ENCODE measurements around the gene ELP6.

Gene ELP6

GRCh38 chr3:47513125-47513929 lies at the start of gene ELP6:
Gene ELP6 (minus strand): TSS chr3:47513712. CDS start chr3:47513590, 122 bp downstream.
- Histone ChIP-seq H3K27ac (ENCODE audit: low read length) (peak within 1 kb of the TSS; percentile 87), H3K79me2 (ENCODE audit: low read length) (peaks cover 27% of the 10 kb centered on the region), H3K9ac (ENCODE audit: low read length) (peak within 1 kb of the TSS; percentile 80), H3K27me3 (ENCODE audit: low read depth, low read length) (no peaks in the 10 kb centered on the region), H3K9me3 (ENCODE audit: insufficient read depth, low read length) (no peaks in the 10 kb centered on the region), H3K4me1 (ENCODE audit: low read length) (peaks cover 13% of the 10 kb centered on the region), H3K4me3 (ENCODE audit: low read length) (peak within 1 kb of the TSS; percentile 80), H2AFZ (ENCODE audit: low read depth, low read length) (peak within 1 kb of the TSS; percentile 87), H3K36me3 (replicated peaks; ENCODE audit: low read depth, low read length) (peaks cover 24% of the 10 kb centered on the region), H3K4me2 (ENCODE audit: low read length) (peak within 1 kb of the TSS; percentile 70), H4K20me1 (ENCODE audit: insufficient read depth, low read length) (no peaks in the 10 kb centered on the region)
- TF ChIP-seq CTCF (IDR thresholded peaks at IDR 0.05; ENCODE audit: low read depth, low read length) (peak; percentile 56), EZH2phosphoT487 (IDR thresholded peaks at IDR 0.05; ENCODE audit: low read depth) (no peak)

- Histone ChIP-seq H3K27me3 (ENCODE audit: low read depth, low read length) (peaks cover 5% of the 10 kb centered on the region; the same call in 1 of the 2 replicates), H3K4me1 (ENCODE audit: low read length) (no peaks in the 10 kb centered on the region)
These were observed 42.8 kb upstream of the ELP6 start for GRCh38 chr3:47556351-47556750.

GRCh38 chr3:47554335-47554734 lies 40.8 kb upstream of the ELP6 start:
- no peaks in the 10 kb centered on the region for H3K79me2 ChIP-seq (ENCODE audit: low read length)
- H3K27me3 ChIP-seq (ENCODE audit: low read depth, low read length), result peaks cover 12% of the 10 kb centered on the region; the same call in 1 of the 2 replicates
- H3K4me3 ChIP-seq (ENCODE audit: low read length), result no peak overlapping the region
- no peak overlapping the region for H2AFZ ChIP-seq (ENCODE audit: low read depth, low read length)
- H3K9ac ChIP-seq (ENCODE audit: low read length), result no peak overlapping the region
- TF ChIP-seq CTCF (IDR thresholded peaks at IDR 0.05; ENCODE audit: low read depth, low read length) (no peak), EZH2phosphoT487 (IDR thresholded peaks at IDR 0.05; ENCODE audit: low read depth) (no peak)
- no peaks in the 10 kb centered on the region for H3K4me1 ChIP-seq (ENCODE audit: low read length)
- H3K36me3 ChIP-seq (replicated peaks; ENCODE audit: low read depth, low read length), result no peaks in the 10 kb centered on the region
- H3K27ac ChIP-seq (ENCODE audit: low read length), result no peak overlapping the region
- no peaks in the 10 kb centered on the region for H4K20me1 ChIP-seq (ENCODE audit: insufficient read depth, low read length)
- H3K4me2 ChIP-seq (ENCODE audit: low read length), result no peak overlapping the region
- no peaks in the 10 kb centered on the region for H3K9me3 ChIP-seq (ENCODE audit: insufficient read depth, low read length)

More at GRCh38 chr3:47556351-47556750, 42.8 kb upstream of the ELP6 start:
- TF ChIP-seq CTCF (IDR thresholded peaks at IDR 0.05; ENCODE audit: low read depth, low read length), result no peak
- no peak for TF ChIP-seq EZH2phosphoT487 (IDR thresholded peaks at IDR 0.05; ENCODE audit: low read depth)
- no peak overlapping the region for H3K9ac ChIP-seq (ENCODE audit: low read length)
- no peaks in the 10 kb centered on the region for H4K20me1 ChIP-seq (ENCODE audit: insufficient read depth, low read length)
- no peak overlapping the region for H2AFZ ChIP-seq (ENCODE audit: low read depth, low read length)
- H3K79me2 ChIP-seq (ENCODE audit: low read length), result no peaks in the 10 kb centered on the region
- no peaks in the 10 kb centered on the region for H3K9me3 ChIP-seq (ENCODE audit: insufficient read depth, low read length)
- no peak overlapping the region for H3K4me3 ChIP-seq (ENCODE audit: low read length)
- H3K4me2 ChIP-seq (ENCODE audit: low read length), result no peak overlapping the region
- H3K27ac ChIP-seq (ENCODE audit: low read length), result no peak overlapping the region
- no peaks in the 10 kb centered on the region for H3K36me3 ChIP-seq (replicated peaks; ENCODE audit: low read depth, low read length)

GRCh38 chr3:47553407-47553806 lies 39.9 kb upstream of the ELP6 start:
- TF ChIP-seq EZH2phosphoT487 (IDR thresholded peaks at IDR 0.05; ENCODE audit: low read depth) (no peak), CTCF (IDR thresholded peaks at IDR 0.05; ENCODE audit: low read depth, low read length) (no peak)
- H2AFZ ChIP-seq (ENCODE audit: low read depth, low read length), result no peak overlapping the region
- H3K9ac ChIP-seq (ENCODE audit: low read length), result no peak overlapping the region
- no peaks in the 10 kb centered on the region for H3K79me2 ChIP-seq (ENCODE audit: low read length)
- no peaks in the 10 kb centered on the region for H3K4me1 ChIP-seq (ENCODE audit: low read length)
- no peak overlapping the region for H3K27ac ChIP-seq (ENCODE audit: low read length)
- no peaks in the 10 kb centered on the region for H4K20me1 ChIP-seq (ENCODE audit: insufficient read depth, low read length)
- H3K9me3 ChIP-seq (ENCODE audit: insufficient read depth, low read length), result no peaks in the 10 kb centered on the region
- no peak overlapping the region for H3K4me3 ChIP-seq (ENCODE audit: low read length)
- no peak overlapping the region for H3K4me2 ChIP-seq (ENCODE audit: low read length)
- H3K27me3 ChIP-seq (ENCODE audit: low read depth, low read length), result peaks cover 16% of the 10 kb centered on the region; the same call in 1 of the 2 replicates
- no peaks in the 10 kb centered on the region for H3K36me3 ChIP-seq (replicated peaks; ENCODE audit: low read depth, low read length)
